HEK293T (cell line): Measurements from ENCODE around the gene PATL2.

Experiments
- ELF4 ChIP-seq: fragments of 450-650 bp; IDR thresholded peaks from 2 replicates; pipeline ENCODE4 v1.6.1; 2017; ENCODE audit warnings: antibody characterized with exemption
- FOXA1 ChIP-seq: fragments of 450-650 bp; IDR thresholded peaks from 2 replicates; pipeline ENCODE4 v1.6.1; 2016; ENCODE audit warnings: mild to moderate bottlenecking
- FOXK2 ChIP-seq: fragments of 450-650 bp; IDR thresholded peaks from 2 replicates; pipeline ENCODE4 v1.6.1; 2016; ENCODE audit warnings: mild to moderate bottlenecking
- NFRKB ChIP-seq: fragments of 450-650 bp; IDR thresholded peaks from 2 replicates; pipeline ENCODE4 v1.6.1; 2016; ENCODE audit warnings: mild to moderate bottlenecking, moderate library complexity
- SP1 ChIP-seq: fragments of 450-650 bp; IDR thresholded peaks from 2 replicates; pipeline ENCODE4 v1.6.1; 2017
- SUZ12 ChIP-seq: fragments of 450-650 bp; IDR thresholded peaks from 2 replicates; pipeline ENCODE4 v1.6.1; 2016; ENCODE audit warnings: mild to moderate bottlenecking
- TARDBP ChIP-seq: fragments of 450-650 bp; IDR thresholded peaks from 2 replicates; pipeline ENCODE4 v1.6.1; 2016
- ZNF384 ChIP-seq: fragments of 450-650 bp; IDR thresholded peaks from 2 replicates; pipeline ENCODE4 v1.6.1; 2016
- TF ChIP-seq, protein P1 (sequence below): fragments of 450-650 bp; IDR thresholded peaks from 2 replicates; pipeline ENCODE4 v1.6.1; 2016

DNA sequence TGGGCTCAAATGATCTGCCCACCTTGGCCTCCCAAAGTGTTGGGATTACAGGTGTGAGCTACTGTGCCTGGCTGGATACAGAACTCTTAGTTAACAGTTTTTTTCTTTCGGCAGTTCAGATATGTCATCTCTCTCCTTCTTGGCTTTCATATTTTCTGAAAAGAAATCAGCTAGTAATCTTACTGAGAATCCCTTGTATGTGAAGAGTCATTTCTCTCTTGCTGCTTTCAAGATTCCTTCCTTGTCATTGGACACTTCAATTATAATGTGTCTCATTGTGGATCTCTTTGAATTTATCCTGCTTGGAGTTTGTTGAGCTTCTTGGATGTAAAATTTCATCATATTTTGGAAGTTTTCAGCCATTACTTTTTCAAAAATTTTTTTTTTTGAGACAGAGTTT lies 42.2 kb upstream of the PATL2 start:
- no peak for TF ChIP-seq FOXA1
- TF ChIP-seq SUZ12, result no peak
- TF ChIP-seq ZNF384, result no peak
- TF ChIP-seq NFRKB, result no peak
- TF ChIP-seq ELF4, result no peak
- TF ChIP-seq, protein P1, sequence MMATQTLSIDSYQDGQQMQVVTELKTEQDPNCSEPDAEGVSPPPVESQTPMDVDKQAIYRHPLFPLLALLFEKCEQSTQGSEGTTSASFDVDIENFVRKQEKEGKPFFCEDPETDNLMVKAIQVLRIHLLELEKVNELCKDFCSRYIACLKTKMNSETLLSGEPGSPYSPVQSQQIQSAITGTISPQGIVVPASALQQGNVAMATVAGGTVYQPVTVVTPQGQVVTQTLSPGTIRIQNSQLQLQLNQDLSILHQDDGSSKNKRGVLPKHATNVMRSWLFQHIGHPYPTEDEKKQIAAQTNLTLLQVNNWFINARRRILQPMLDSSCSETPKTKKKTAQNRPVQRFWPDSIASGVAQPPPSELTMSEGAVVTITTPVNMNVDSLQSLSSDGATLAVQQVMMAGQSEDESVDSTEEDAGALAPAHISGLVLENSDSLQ, result no peak
- TF ChIP-seq SP1, result no peak
- no peak for TF ChIP-seq FOXK2
- TF ChIP-seq TARDBP, result no peak
